RWPE2 (cell line): Measurements from ENCODE around the gene EGR4.

Experiments
- ATAC-seq: fragments of 200-7000 bp; cut with Tn5 transposase; 3 replicates; pipeline ENCODE4 v1.9.1; 2021; ENCODE audit warnings: low read depth
- DNase-seq: peaks from one replicate; pipeline ENCODE4 v3.0.0-alpha.2; 2020; ENCODE audit warnings: low spot score
- H3K27ac ChIP-seq: fragments of 450-650 bp; 2 replicates; pipeline ENCODE4 v1.5.1; 2017; ENCODE audit warnings: mild to moderate bottlenecking; ENCODE audit not compliant: poor library complexity, severe bottlenecking
- H3K27me3 ChIP-seq: fragments of 250-450 bp; sonication (Bioruptor Pico); 2 replicates; pipeline ENCODE4 v1.5.1; 2021; ENCODE audit warnings: mild to moderate bottlenecking, moderate library complexity; ENCODE audit not compliant: insufficient read depth, poor library complexity, severe bottlenecking
- H3K36me3 ChIP-seq: fragments of 250-450 bp; sonication (Bioruptor Pico); 2 replicates; pipeline ENCODE4 v1.5.1; 2020; ENCODE audit warnings: low read depth, mild to moderate bottlenecking, moderate library complexity
- H3K4me1 ChIP-seq: fragments of 250-450 bp; sonication (Bioruptor Pico); 2 replicates; pipeline ENCODE4 v1.5.1; 2021; ENCODE audit warnings: mild to moderate bottlenecking, moderate library complexity; ENCODE audit not compliant: insufficient read depth, poor library complexity, severe bottlenecking
- H3K4me3 ChIP-seq: fragments of 250-450 bp; sonication (Bioruptor Pico); 2 replicates; pipeline ENCODE4 v1.5.1; 2021; ENCODE audit warnings: mild to moderate bottlenecking, moderate library complexity; ENCODE audit not compliant: severe bottlenecking
- H3K9me3 ChIP-seq: fragments of 250-450 bp; sonication (Bioruptor Pico); 2 replicates; pipeline ENCODE4 v1.5.1; 2021; ENCODE audit warnings: mild to moderate bottlenecking, moderate library complexity; ENCODE audit not compliant: severe bottlenecking
- CTCF ChIP-seq: fragments of 450-650 bp; IDR thresholded peaks from one replicate; pipeline ENCODE4 v1.5.1; 2017; ENCODE audit warnings: mild to moderate bottlenecking, moderate library complexity; ENCODE audit not compliant: poor library complexity, severe bottlenecking

EGR4 gene

GRCh38 chr2:73282924-73283544, 10.3 kb downstream of the EGR4 start:
- no peak for TF ChIP-seq CTCF
- no peaks in the 10 kb centered on the region for H3K36me3 ChIP-seq
- no peaks in the 10 kb centered on the region for H3K4me1 ChIP-seq
- H3K9me3 ChIP-seq: no peaks in the 10 kb centered on the region
- ATAC-seq (no peak; the same call in 2 of the 3 replicates), DNase-seq (no peak)
- peak overlapping the region; percentile 82 for H3K4me3 ChIP-seq
- H3K27ac ChIP-seq: no peak overlapping the region
- H3K27me3 ChIP-seq: no peaks in the 10 kb centered on the region

- Histone ChIP-seq H3K4me3 (no peak overlapping the region), H3K27ac (no peak overlapping the region), H3K36me3 (no peaks in the 10 kb centered on the region), H3K9me3 (no peaks in the 10 kb centered on the region), H3K27me3 (no peaks in the 10 kb centered on the region), H3K4me1 (no peaks in the 10 kb centered on the region)
- no peak for DNase-seq
- no peak for ATAC-seq
- TF ChIP-seq CTCF: no peak
These were observed 12.1 kb downstream of the EGR4 start for GRCh38 chr2:73281244-73281643.

- no peak for DNase-seq
- H3K4me1 ChIP-seq: no peaks in the 10 kb centered on the region
- no peak overlapping the region for H3K27ac ChIP-seq
- no peaks in the 10 kb centered on the region for H3K27me3 ChIP-seq
- no peak for ATAC-seq
- H3K36me3 ChIP-seq: no peaks in the 10 kb centered on the region
- no peak for TF ChIP-seq CTCF
- no peak overlapping the region for H3K4me3 ChIP-seq
- no peaks in the 10 kb centered on the region for H3K9me3 ChIP-seq
These were observed 13.5 kb downstream of the EGR4 start for GRCh38 chr2:73279852-73280251.

- no peaks in the 10 kb centered on the region for H3K36me3 ChIP-seq
- H3K4me3 ChIP-seq: no peak overlapping the region
- no peaks in the 10 kb centered on the region for H3K27me3 ChIP-seq
- H3K9me3 ChIP-seq: no peaks in the 10 kb centered on the region
- H3K27ac ChIP-seq: no peak overlapping the region
- no peak for TF ChIP-seq CTCF
- ATAC-seq (no peak), DNase-seq (no peak)
- H3K4me1 ChIP-seq: peaks cover 5% of the 10 kb centered on the region
These were observed 21.1 kb downstream of the EGR4 start for GRCh38 chr2:73272270-73272669.

- no peak for ATAC-seq
- Histone ChIP-seq H3K4me1 (peaks cover 5% of the 10 kb centered on the region), H3K4me3 (peak overlapping the region; percentile 41), H3K27me3 (no peaks in the 10 kb centered on the region), H3K36me3 (no peaks in the 10 kb centered on the region), H3K9me3 (no peaks in the 10 kb centered on the region), H3K27ac (peak overlapping the region; percentile 28)
- TF ChIP-seq CTCF: no peak
- no peak for DNase-seq
These were observed 23.5 kb downstream of the EGR4 start for GRCh38 chr2:73269686-73270465.
